NCI-H1694 (cell line): Measurements from ENCODE around the gene BIRC5.
"Not testable (repeated sequence)": the region's sequence is repeated elsewhere in the genome, so short reads cannot be mapped to it uniquely, and the experiment has no call there.

ENCODE experiments used
- DNase-seq: peaks from one replicate; lab custom pipeline; 2025; lab: John Stamatoyannopoulos, UW

The BIRC5 gene

GRCh38 chr17:78214016-78214705 is at the start of gene BIRC5:
TSS of gene BIRC5 (plus strand) at chr17:78214253. CDS start at chr17:78214317, 64 bp downstream.
- peak; percentile 79 for DNase-seq

GRCh38 chr17:78164748-78165607 is 49.1 kb upstream of the BIRC5 start:
- DNase-seq, result no peak

- DNase-seq, result no peak
These were observed 47.6 kb upstream of the BIRC5 start for GRCh38 chr17:78166416-78166815.

- DNase-seq, result peak; percentile 61
These were observed 45.7 kb upstream of the BIRC5 start, which contains the start of gene SYNGR2 for GRCh38 chr17:78168242-78168902. TSS of gene SYNGR2 (plus strand) at chr17:78168581. CDS start at chr17:78168617, 36 bp downstream.

- peak; percentile 38 for DNase-seq
These were observed 44.9 kb upstream of the BIRC5 start for GRCh38 chr17:78168903-78169793.

- no peak for DNase-seq
These were observed 43.1 kb upstream of the BIRC5 start for GRCh38 chr17:78170692-78171590.

- DNase-seq, result not testable (repeated sequence)
These were observed 42.3 kb upstream of the BIRC5 start for GRCh38 chr17:78171591-78172248.

DNA sequence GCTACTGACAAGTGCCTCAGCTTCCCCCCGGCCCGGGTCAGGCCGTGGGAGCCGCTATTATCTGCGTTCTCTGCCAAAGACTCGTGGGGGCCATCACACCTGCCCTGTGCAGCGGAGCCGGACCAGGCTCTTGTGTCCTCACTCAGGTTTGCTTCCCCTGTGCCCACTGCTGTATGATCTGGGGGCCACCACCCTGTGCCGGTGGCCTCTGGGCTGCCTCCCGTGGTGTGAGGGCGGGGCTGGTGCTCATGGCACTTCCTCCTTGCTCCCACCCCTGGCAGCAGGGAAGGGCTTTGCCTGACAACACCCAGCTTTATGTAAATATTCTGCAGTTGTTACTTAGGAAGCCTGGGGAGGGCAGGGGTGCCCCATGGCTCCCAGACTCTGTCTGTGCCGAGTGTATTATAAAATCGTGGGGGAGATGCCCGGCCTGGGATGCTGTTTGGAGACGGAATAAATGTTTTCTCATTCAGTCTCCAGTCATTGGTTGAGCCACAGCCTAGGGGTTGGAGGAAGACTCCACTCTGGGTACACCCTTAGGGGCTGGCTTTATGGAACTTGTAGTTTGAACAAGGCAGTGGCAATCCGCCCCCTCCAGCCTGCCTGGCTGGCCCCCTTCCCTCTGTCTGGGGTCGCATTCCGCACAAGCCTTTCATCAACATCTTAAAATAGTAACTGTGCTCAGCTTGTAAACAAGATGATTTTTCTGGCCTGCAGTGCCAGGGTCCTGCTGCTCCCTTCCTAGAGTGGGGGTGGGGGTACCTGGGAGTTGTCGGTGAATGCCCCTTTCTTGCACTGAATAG is 41.6 kb upstream of the BIRC5 start:
- no peak for DNase-seq

DNA sequence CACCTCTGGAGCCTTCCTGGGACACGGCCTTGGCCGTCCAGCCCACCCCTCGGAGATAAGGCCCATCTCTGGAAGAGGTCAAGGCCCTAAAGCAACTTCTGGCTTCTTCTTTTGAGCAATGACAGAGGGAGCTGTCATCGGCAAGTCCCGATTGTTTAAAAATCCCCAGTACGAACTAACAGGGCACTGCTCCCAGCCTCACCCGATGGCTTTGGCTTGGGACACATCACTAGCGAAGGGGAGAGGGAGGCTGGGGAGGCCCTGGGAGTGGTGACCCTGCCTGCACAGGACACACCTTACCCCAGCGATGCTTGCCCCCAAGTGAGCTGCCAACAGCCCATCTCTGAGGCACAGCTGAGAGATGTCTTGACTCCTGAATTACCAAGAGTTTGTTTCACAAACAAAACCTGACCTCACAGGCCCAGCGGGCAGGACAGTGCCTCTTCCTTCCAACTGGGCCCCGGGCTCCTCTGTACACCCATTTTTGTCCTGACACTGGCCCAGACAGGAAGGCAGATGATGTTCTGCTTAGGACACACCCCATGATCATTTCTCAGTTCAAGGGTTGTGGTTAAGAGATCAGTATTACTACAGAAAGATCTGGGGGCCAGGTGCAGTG is 40.8 kb upstream of the BIRC5 start:
- no peak for DNase-seq

DNA sequence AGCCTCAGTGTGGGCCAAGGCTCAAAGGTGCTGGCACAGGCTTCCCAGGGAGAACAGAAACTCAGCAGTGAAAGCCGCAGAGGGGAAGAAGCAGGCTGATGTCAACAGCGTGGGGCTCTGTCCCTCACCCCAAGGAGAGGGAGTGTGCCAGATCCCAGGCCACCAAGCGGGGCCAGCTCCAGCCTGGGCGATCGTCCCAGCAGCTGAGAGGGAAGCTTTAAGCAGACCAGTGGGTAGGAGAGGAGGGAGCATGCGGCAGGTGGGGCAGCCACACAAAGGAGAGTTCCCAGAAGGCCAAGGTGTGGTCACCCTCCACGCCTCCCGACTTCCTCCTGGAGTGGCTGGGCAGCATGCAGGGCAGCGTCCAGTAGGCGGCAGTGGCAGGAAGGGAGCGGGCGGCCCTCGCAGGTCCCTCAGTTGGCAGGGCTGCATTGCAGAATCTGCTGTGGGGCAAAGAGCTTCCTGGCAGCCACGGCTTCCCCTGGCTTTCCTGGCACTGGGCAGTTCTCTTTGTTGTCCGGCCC is 39.6 kb upstream of the BIRC5 start:
- DNase-seq, result no peak

- DNase-seq, result peak; percentile 61
These were observed 39.0 kb upstream of the BIRC5 start for GRCh38 chr17:78174870-78175642.

- DNase-seq, result no peak
These were observed 38.4 kb upstream of the BIRC5 start for GRCh38 chr17:78175643-78175981.

DNA sequence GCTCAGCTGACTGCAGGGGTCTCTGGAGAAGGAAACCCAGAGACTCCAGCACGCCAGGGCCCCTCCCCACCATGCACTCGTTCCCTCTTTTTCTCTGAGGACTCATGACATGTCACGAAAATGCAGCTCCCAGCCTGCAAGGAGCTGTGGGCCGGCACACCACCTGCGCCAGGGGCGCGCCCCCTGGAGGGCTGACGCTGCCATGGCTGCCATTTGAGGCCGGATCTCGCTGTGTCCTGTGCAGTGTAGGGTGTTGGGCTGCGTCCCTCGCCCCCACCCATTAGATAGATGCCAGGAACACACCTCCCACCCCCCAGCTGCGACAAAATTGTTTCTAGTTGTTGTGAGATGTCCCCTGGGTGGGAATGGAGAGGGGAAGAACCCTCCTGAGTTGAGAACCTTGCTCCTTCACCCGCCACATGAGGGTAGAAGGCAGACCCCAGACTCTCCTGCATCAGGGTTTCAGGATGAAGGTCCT is 37.5 kb upstream of the BIRC5 start:
- DNase-seq, result peak; percentile 61

- DNase-seq, result no peak
These were observed 34.7 kb upstream of the BIRC5 start for GRCh38 chr17:78179372-78179771.

GRCh38 chr17:78180083-78180482 is 34.0 kb upstream of the BIRC5 start:
- no peak for DNase-seq

GRCh38 chr17:78180508-78180907 is 33.5 kb upstream of the BIRC5 start:
- DNase-seq, result no peak

DNA sequence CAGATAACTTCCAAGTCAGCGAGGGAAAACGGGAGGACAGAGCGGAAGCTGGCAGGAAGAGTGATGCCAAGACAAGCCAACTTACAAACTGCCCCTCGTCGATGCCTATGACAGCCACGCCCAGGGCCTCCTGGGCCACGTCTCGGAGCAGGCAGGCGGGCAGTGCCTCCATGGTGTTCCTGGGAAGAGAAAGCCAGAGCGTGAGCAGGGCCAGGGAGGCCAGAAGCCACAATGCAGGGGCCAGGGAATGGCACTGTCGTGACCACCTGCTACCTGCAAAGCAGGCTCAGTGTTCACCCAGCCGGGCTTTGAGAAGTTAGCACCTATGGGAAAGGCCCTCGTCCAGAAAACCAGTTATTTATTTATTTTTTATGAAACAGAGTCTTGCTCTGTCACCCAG is 31.5 kb upstream of the BIRC5 start:
- no peak for DNase-seq

DNA sequence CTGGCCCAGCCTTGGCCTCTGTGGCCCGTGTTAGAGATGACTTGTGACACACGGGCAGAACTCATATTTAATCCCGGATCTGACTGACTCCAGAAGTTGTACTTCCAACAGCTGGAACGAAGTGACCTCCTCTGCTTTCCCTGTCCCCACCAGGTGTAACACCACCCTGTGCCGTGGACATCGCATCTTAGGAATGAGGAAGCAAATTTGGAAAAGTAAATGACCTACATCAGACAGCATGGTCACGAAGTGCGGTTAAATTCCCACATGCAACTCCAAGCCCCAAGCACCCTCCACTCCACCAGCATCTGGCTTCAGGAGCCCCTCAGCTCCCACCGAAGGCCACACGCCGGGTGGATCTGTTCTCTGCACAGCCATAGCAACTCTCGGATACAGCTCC is 30.1 kb upstream of the BIRC5 start:
- DNase-seq, result no peak
